GM12801 (cell line): ENCODE results near the gene OR8J1.

Experiments used
- CTCF ChIP-seq: IDR thresholded peaks from one replicate; pipeline ENCODE4 v1.5.1; 2011; ENCODE audit warnings: control low read depth; ENCODE audit not compliant: insufficient read length; ENCODE audit errors: extremely low read depth

The OR8J1 gene

DNA sequence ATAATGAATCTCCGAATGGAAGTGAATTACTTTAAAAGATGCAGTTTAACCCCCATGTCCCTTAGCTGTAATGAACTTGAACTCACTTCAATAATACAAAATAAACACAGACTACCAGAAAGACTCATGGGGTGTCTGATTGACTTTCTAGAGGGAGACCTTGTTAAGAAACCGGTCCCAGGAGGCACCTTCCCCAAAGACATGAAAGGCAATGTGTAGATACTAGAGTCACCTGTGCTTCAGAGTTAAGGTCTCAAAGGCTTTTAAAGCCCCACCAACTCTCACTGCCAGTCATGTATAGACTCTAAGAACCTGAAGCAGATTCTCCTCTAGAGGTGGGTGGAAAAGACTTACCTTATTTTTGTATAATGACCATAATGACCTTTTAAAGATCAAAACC lies at the start of gene OR8J1:
OR8J1 (plus strand) TSS at position 301 of the 400 bp plus-strand sequence. CDS start 5,956 bp downstream, outside the sequence.
- no peak for TF ChIP-seq CTCF

- TF ChIP-seq CTCF, result no peak
Measured at GRCh38 chr11:56307836-56308235, 46.3 kb upstream of the OR8J1 start.

DNA sequence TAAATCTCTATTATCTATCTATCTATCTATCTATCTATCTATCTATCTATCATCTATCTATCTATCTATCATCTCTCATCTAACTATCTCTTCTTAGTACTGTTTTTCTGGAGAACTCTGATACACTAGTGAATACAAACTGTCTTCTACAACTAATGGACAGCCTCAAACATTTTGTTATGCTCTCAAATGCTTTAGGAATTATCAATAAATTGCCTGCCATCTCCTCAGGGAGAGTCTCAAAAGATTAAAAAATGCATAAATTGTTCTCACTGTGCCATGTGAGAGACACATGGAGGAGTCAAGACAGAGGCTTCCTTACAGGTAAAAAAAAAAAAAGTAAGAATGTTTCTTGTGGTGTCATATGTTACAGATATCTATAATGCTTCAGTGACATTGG lies 39.2 kb upstream of the OR8J1 start, which contains the start of gene OR8K3:
OR8K3 (plus strand) TSS at position 301 of the 400 bp plus-strand sequence. CDS start 3,163 bp downstream, outside the sequence.
- no peak for TF ChIP-seq CTCF

DNA sequence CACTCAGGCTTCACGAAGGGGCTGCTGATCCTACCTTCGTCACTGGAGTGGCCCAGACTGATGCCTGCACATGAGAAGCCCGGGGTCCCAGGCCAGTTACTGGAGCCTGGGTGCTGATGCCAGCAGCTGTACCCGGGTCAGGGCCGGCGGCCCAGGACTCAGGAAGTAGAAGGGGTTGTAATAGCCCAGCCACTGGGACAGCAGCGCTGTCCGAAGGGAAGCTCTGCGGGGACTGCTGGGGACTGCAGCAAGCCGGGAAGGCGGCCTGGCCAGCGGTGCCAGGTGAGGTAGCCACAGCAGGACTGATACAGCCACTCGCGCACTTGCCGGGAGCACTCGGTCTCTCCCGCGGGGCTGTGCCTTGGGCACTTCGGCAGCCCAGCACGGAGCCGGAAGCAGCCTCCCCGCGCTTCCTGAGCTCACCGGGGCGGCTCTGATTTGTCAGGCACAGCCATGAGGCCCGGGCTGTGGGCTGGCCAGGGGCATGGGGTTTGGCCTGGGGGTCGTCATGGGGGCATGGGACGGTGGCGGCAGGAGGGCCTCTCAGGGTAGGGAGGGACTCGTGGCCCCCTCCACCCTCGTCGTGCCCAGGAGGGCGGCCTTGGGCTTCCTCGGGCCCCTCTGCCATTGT lies 22.1 kb upstream of the OR8J1 start:
- TF ChIP-seq CTCF, result no peak

- TF ChIP-seq CTCF, result no peak
Measured at GRCh38 chr11:56333156-56333555, 20.9 kb upstream of the OR8J1 start.

GRCh38 chr11:56340289-56340688 lies 13.8 kb upstream of the OR8J1 start:
- TF ChIP-seq CTCF, result no peak

DNA sequence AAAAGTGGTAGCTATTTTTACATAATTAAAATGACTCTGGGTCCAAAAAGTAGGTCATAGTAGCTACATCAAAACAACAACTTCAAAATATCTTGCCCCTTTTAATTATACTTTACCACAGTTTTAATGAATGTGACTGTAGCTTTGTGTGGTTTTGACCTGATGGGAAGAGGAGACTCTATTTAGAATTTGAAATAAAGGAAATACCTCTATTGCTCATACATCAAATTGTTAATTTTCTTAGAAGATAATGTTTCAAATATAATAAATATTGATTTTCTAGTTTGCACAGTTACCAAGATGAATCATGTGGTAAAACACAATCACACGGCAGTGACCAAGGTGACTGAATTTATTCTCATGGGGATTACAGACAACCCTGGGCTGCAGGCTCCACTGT lies 8.4 kb upstream of the OR8J1 start, which contains the start of gene OR8K1:
OR8K1 (plus strand) TSS at position 301 of the 400 bp plus-strand sequence; CDS start at position 301, 0 bp downstream.
- TF ChIP-seq CTCF, result no peak
